HUES48 (cell line): Measurements from ENCODE around the gene TNFRSF1A.

ENCODE experiments used
- H3K27ac ChIP-seq: one replicate; pipeline ENCODE4 v1.7.0; 2013; ENCODE audit warnings: low read depth, low read length, inconsistent platforms
- H3K27me3 ChIP-seq: 2 replicates; pipeline ENCODE4 v1.6.1; 2013; ENCODE audit warnings: mild to moderate bottlenecking, low read length; ENCODE audit not compliant: control insufficient read depth, insufficient read depth
- H3K36me3 ChIP-seq: 2 replicates; pipeline ENCODE4 v1.6.1; 2013; ENCODE audit warnings: low read length; ENCODE audit not compliant: control insufficient read depth, insufficient read depth
- H3K4me1 ChIP-seq: 2 replicates; pipeline ENCODE4 v1.6.1; 2013; ENCODE audit warnings: mild to moderate bottlenecking, low read length; ENCODE audit not compliant: control insufficient read depth, insufficient read depth
- H3K4me3 ChIP-seq: 2 replicates; pipeline ENCODE4 v1.5.1; 2013; ENCODE audit warnings: mild to moderate bottlenecking, low read depth, low read length
- H3K9ac ChIP-seq: 2 replicates; pipeline ENCODE4 v1.6.1; 2013; ENCODE audit warnings: mild to moderate bottlenecking, low read depth, low read length, moderate library complexity
- H3K9me3 ChIP-seq: 2 replicates; pipeline ENCODE4 v1.6.1; 2013; ENCODE audit warnings: low read length; ENCODE audit not compliant: control insufficient read depth, insufficient read depth

Gene TNFRSF1A

GRCh38 chr12:6341417-6342139, at the start of gene TNFRSF1A:
Gene TNFRSF1A (minus strand): TSS chr12:6342076. CDS start chr12:6341814, 262 bp downstream.
- Histone ChIP-seq H3K4me3 (peak within 1 kb of the TSS; percentile 85), H3K4me1 (peaks cover 52% of the 10 kb centered on the region), H3K27ac (peak within 1 kb of the TSS; percentile 87), H3K27me3 (no peaks in the 10 kb centered on the region), H3K36me3 (no peaks in the 10 kb centered on the region), H3K9ac (peak within 1 kb of the TSS; percentile 68), H3K9me3 (no peaks in the 10 kb centered on the region)

- no peaks in the 10 kb centered on the region for H3K27me3 ChIP-seq
- no peaks in the 10 kb centered on the region for H3K36me3 ChIP-seq
- peaks cover 4% of the 10 kb centered on the region; the same call in 1 of the 2 replicates for H3K4me1 ChIP-seq
- no peak overlapping the region for H3K9ac ChIP-seq
- H3K27ac ChIP-seq, result no peak overlapping the region
- no peaks in the 10 kb centered on the region for H3K9me3 ChIP-seq
- no peak overlapping the region for H3K4me3 ChIP-seq
Observed at GRCh38 chr12:6391013-6391412, 49.1 kb upstream of the TNFRSF1A start.

- no peaks in the 10 kb centered on the region for H3K36me3 ChIP-seq
- no peak overlapping the region for H3K9ac ChIP-seq
- peaks cover 3% of the 10 kb centered on the region; the same call in 1 of the 2 replicates for H3K4me1 ChIP-seq
Observed at GRCh38 chr12:6390084-6390799, 48.4 kb upstream of the TNFRSF1A start.

GRCh38 chr12:6387541-6387940, 45.7 kb upstream of the TNFRSF1A start:
- no peaks in the 10 kb centered on the region for H3K9me3 ChIP-seq
- no peaks in the 10 kb centered on the region for H3K36me3 ChIP-seq
- H3K27me3 ChIP-seq, result peaks cover 23% of the 10 kb centered on the region
- H3K4me3 ChIP-seq, result no peak overlapping the region
- no peak overlapping the region for H3K9ac ChIP-seq
- H3K27ac ChIP-seq, result no peak overlapping the region
- H3K4me1 ChIP-seq, result peaks cover 18% of the 10 kb centered on the region

More at GRCh38 chr12:6390084-6390799, 48.4 kb upstream of the TNFRSF1A start:
- Histone ChIP-seq H3K4me3 (no peak overlapping the region), H3K27me3 (no peaks in the 10 kb centered on the region; the same call in 1 of the 2 replicates), H3K27ac (no peak overlapping the region), H3K9me3 (no peaks in the 10 kb centered on the region)

- H3K27ac ChIP-seq, result no peak overlapping the region
- H3K27me3 ChIP-seq, result peaks cover 28% of the 10 kb centered on the region
- no peaks in the 10 kb centered on the region for H3K9me3 ChIP-seq
- H3K4me3 ChIP-seq, result no peak overlapping the region
- peaks cover 26% of the 10 kb centered on the region for H3K4me1 ChIP-seq
- H3K9ac ChIP-seq, result no peak overlapping the region
- no peaks in the 10 kb centered on the region for H3K36me3 ChIP-seq
Observed at GRCh38 chr12:6386491-6386890, 44.6 kb upstream of the TNFRSF1A start.

GRCh38 chr12:6386038-6386437, 44.2 kb upstream of the TNFRSF1A start:
- Histone ChIP-seq H3K36me3 (no peaks in the 10 kb centered on the region), H3K9me3 (no peaks in the 10 kb centered on the region), H3K27me3 (peaks cover 28% of the 10 kb centered on the region), H3K4me3 (no peak overlapping the region), H3K9ac (no peak overlapping the region), H3K4me1 (peaks cover 26% of the 10 kb centered on the region), H3K27ac (no peak overlapping the region)

GRCh38 chr12:6384499-6385436, 42.9 kb upstream of the TNFRSF1A start:
- H3K27ac ChIP-seq, result no peak overlapping the region
- no peak overlapping the region for H3K9ac ChIP-seq
- no peak overlapping the region for H3K4me3 ChIP-seq

GRCh38 chr12:6383572-6384498, 42.0 kb upstream of the TNFRSF1A start, which contains the start of gene LTBR:
Gene LTBR (plus strand): TSS chr12:6384162. CDS start chr12:6384359, 197 bp downstream.
- Histone ChIP-seq H3K9me3 (no peaks in the 10 kb centered on the region), H3K4me3 (no peak within 1 kb of the TSS), H3K27me3 (peaks cover 28% of the 10 kb centered on the region), H3K27ac (no peak within 1 kb of the TSS), H3K36me3 (no peaks in the 10 kb centered on the region), H3K9ac (no peak within 1 kb of the TSS), H3K4me1 (peaks cover 26% of the 10 kb centered on the region)

More at GRCh38 chr12:6384499-6385436, 42.9 kb upstream of the TNFRSF1A start:
- peaks cover 26% of the 10 kb centered on the region for H3K4me1 ChIP-seq
- H3K36me3 ChIP-seq, result no peaks in the 10 kb centered on the region
- H3K27me3 ChIP-seq, result peaks cover 28% of the 10 kb centered on the region
- no peaks in the 10 kb centered on the region for H3K9me3 ChIP-seq

GRCh38 chr12:6382982-6383381, 41.1 kb upstream of the TNFRSF1A start:
- Histone ChIP-seq H3K4me1 (peaks cover 25% of the 10 kb centered on the region), H3K4me3 (no peak overlapping the region)

GRCh38 chr12:6382371-6382770, 40.5 kb upstream of the TNFRSF1A start:
- peaks cover 28% of the 10 kb centered on the region for H3K27me3 ChIP-seq
- H3K36me3 ChIP-seq, result no peaks in the 10 kb centered on the region
- no peak overlapping the region for H3K4me3 ChIP-seq
- H3K27ac ChIP-seq, result no peak overlapping the region
- peaks cover 28% of the 10 kb centered on the region for H3K4me1 ChIP-seq
- no peaks in the 10 kb centered on the region for H3K9me3 ChIP-seq
- H3K9ac ChIP-seq, result no peak overlapping the region

More at GRCh38 chr12:6382982-6383381, 41.1 kb upstream of the TNFRSF1A start:
- Histone ChIP-seq H3K9me3 (no peaks in the 10 kb centered on the region), H3K9ac (no peak overlapping the region), H3K36me3 (no peaks in the 10 kb centered on the region), H3K27me3 (peaks cover 28% of the 10 kb centered on the region), H3K27ac (no peak overlapping the region)
